GM12878 (cell line): ENCODE data around the gene CD209. TPM values are rescaled to one million over a fixed set of nuclear protein-coding genes. Genes with fewer than 3 reads are reported as not detected.

Experiments
- ATAC-seq: fragments of 200-7000 bp; cut with Tn5 transposase; 3 replicates; pipeline ENCODE4 v1.9.1; 2020; ENCODE audit warnings: mild to moderate bottlenecking, moderate library complexity
- BruUV-seq: library from RNA; stranded (reverse); fragments of 400-500 nt; replicated peaks from 2 replicates; lab custom pipeline; 2021; lab: Mats Ljungman, UMichigan
- CTCF ChIA-PET: fragments of 300-600 bp; sonication (Branson Sonifier 250); formaldehyde crosslinking; extraction: SDS; loops from one replicate; lab custom pipeline; 2021; ENCODE audit warnings: inconsistent platforms; lab: Yijun Ruan, JAX
- POLR2A ChIA-PET: fragments of 350-600 bp; formaldehyde crosslinking; extraction: SDS; loops from one replicate; lab custom pipeline; 2021; ENCODE audit warnings: inconsistent platforms; lab: Charles Lee
- RAD21 ChIA-PET: fragments of 300-600 bp; sonication (Branson Sonifier 250); formaldehyde crosslinking; loops from one replicate; lab custom pipeline; 2023; ENCODE audit warnings: antibody characterized with exemption; ENCODE audit not compliant: unreplicated experiment; lab: Charles Lee
- SMC1A ChIA-PET: fragments of 300-600 bp; sonication (Branson Sonifier 250); formaldehyde crosslinking; loops from one replicate; lab custom pipeline; 2023; ENCODE audit not compliant: unreplicated experiment, uncharacterized antibody; lab: Charles Lee
- DNase-seq: peaks from one replicate; pipeline ENCODE4 v3.0.0-alpha.2; 2011; ENCODE audit warnings: low read depth, low spot score
- FAIRE-seq: peaks from 3 replicates; lab custom pipeline; 2011; peaks lifted over from hg19 to GRCh38; lab: Jason Lieb, UNC
- H2AFZ ChIP-seq: 2 replicates; pipeline ENCODE4 v1.6.0; 2011; ENCODE audit warnings: low read depth, low read length, control low read depth; ENCODE audit not compliant: control insufficient read depth
- H3K27ac ChIP-seq: 2 replicates; pipeline ENCODE4 v1.5.1; 2011; ENCODE audit warnings: control low read depth; ENCODE audit not compliant: control insufficient read depth, insufficient read depth
- H3K27me3 ChIP-seq, 2 experiments: replicated peaks in 1 of 2; 2 replicates each; pipeline versions ENCODE4 v1.6.0 to v1.6.1; 2011; ENCODE audit warnings: low read length in 1 of 2; ENCODE audit not compliant: control insufficient read depth in 2 of 2, insufficient read depth in 2 of 2
- H3K36me3 ChIP-seq, 2 experiments: 2 replicates each; pipeline ENCODE4 v1.5.1; 2011; ENCODE audit warnings: low read length in 1 of 2; ENCODE audit not compliant: control insufficient read depth in 2 of 2, insufficient read depth in 2 of 2
- H3K4me1 ChIP-seq: 2 replicates; pipeline ENCODE4 v1.6.1; 2011; ENCODE audit warnings: mild to moderate bottlenecking, low read length, moderate library complexity, mixed read lengths; ENCODE audit not compliant: control insufficient read depth, insufficient read depth
- H3K4me2 ChIP-seq: 2 replicates; pipeline ENCODE4 v1.6.0; 2011; ENCODE audit warnings: control low read depth; ENCODE audit not compliant: control insufficient read depth, insufficient read depth
- H3K4me3 ChIP-seq: fragments of 200-600 bp; sonication (generic); 2 replicates; pipeline ENCODE4 v1.5.1; 2016
- H3K79me2 ChIP-seq: 2 replicates; pipeline ENCODE4 v1.6.0; 2011; ENCODE audit warnings: low read length; ENCODE audit not compliant: control insufficient read depth, insufficient read depth
- H3K9ac ChIP-seq: 2 replicates; pipeline ENCODE4 v1.8.0; 2011; ENCODE audit warnings: low read length, control low read depth, mixed read lengths; ENCODE audit not compliant: control insufficient read depth, insufficient read depth
- H3K9me3 ChIP-seq: replicated peaks from 3 replicates; pipeline ENCODE4 v1.5.1; 2011; ENCODE audit warnings: mild to moderate bottlenecking, low read length; ENCODE audit not compliant: control insufficient read depth, insufficient read depth
- H4K20me1 ChIP-seq: 2 replicates; pipeline ENCODE4 v1.6.0; 2011; ENCODE audit not compliant: control insufficient read depth, insufficient read depth
- EED ChIP-seq: sonication (generic); IDR thresholded peaks from 2 replicates; pipeline ENCODE4 v1.6.1; 2016; ENCODE audit warnings: antibody characterized with exemption, low read depth
- FOS ChIP-seq: IDR thresholded peaks from 3 replicates; pipeline ENCODE4 v1.6.1; 2011; ENCODE audit warnings: borderline replicate concordance; ENCODE audit not compliant: insufficient read length; ENCODE audit errors: extremely low read depth
- IKZF1 ChIP-seq: fragments of 450-650 bp; conservative IDR thresholded peaks from 2 replicates; pipeline ENCODE4 v1.6.1; 2017; ENCODE audit warnings: antibody characterized with exemption, mild to moderate bottlenecking
- NFXL1 ChIP-seq: fragments of 450-650 bp; IDR thresholded peaks from 2 replicates; pipeline ENCODE4 v1.6.1; 2017; ENCODE audit warnings: antibody characterized with exemption, mild to moderate bottlenecking, borderline replicate concordance
- TCF7 ChIP-seq: IDR thresholded peaks from 2 replicates; pipeline ENCODE4 v1.6.1; 2014; ENCODE audit warnings: antibody characterized with exemption, borderline replicate concordance
- ZNF207 ChIP-seq: fragments of 450-650 bp; IDR thresholded peaks from 2 replicates; pipeline ENCODE4 v1.6.1; 2014; ENCODE audit warnings: antibody characterized with exemption, mild to moderate bottlenecking, borderline replicate concordance
- ZNF24 ChIP-seq: fragments of 450-650 bp; IDR thresholded peaks from 2 replicates; pipeline ENCODE4 v1.6.1; 2017; ENCODE audit warnings: antibody characterized with exemption, mild to moderate bottlenecking
- WGBS: methylation state at CpG from one replicate; pipeline ENCODE4 v1.1.6; 2016; ENCODE audit warnings: low lambda C conversion rate; ENCODE audit not compliant: insufficient replicate concordance, insufficient coverage; ENCODE audit errors: missing lambda C conversion rate; 5-methylcytosine and 5-hydroxymethylcytosine counted together
- in situ Hi-C: fragments of 300-500 bp; cut with MboI; formaldehyde crosslinking; loops from 9 replicates; pipeline ENCODE4 v1.14.3; 2018; ENCODE audit warnings: mixed read lengths
- intact Hi-C: fragments of 100-400 bp; cut with micrococcal nuclease; formaldehyde crosslinking; loops from one replicate; pipeline ENCODE4 v1.14.2; 2022; ENCODE audit not compliant: unreplicated experiment
- polyA plus RNA-seq, 11 experiments: library from polyadenylated mRNA; depleted of rRNA in 4 of 11; unstranded in 6 of 11; stranded (reverse) in 5 of 11; fragments of >200 nt; fragmentation: Nextera tagmentation in 4 of 11; fragmentation: Illumina TruSeq in 1 of 11; extraction: Ambion mirVana in 4 of 11; extraction: Trizol in 1 of 11; gene quantifications; 1 replicate in 1 of 11; 2 replicates in 10 of 11; pipeline versions ENCODE4 v1.2.1 to v1.2.3, GENCODE V29; 2011 to 2016; ENCODE audit warnings: inconsistent platforms in 2 of 11, missing spikeins in 2 of 11, low read depth in 1 of 11
- total RNA-seq, 4 experiments: library from RNA; depleted of rRNA in 3 of 4; stranded (reverse); fragments of >200 nt in 3 of 4; fragmentation: Illumina TruSeq in 1 of 4; extraction: Trizol in 1 of 4; gene quantifications; 2 replicates each; pipeline versions ENCODE4 v1.2.1 to v1.2.3, GENCODE V29; 2013 to 2021
- TF ChIP-seq, protein P1 (sequence below): fragments of 150-350 bp; IDR thresholded peaks from 2 replicates; pipeline ENCODE4 v1.6.1; 2014; ENCODE audit warnings: mild to moderate bottlenecking, low read depth, low read length
- TF ChIP-seq, protein P2 (sequence below): fragments of 450-650 bp; IDR thresholded peaks from 2 replicates; pipeline ENCODE4 v1.6.1; 2018; ENCODE audit warnings: mild to moderate bottlenecking, low read depth, moderate library complexity; ENCODE audit not compliant: partially characterized antibody

Gene CD209
- total and polyA plus RNA-seq, 10 of the 15 experiments (the other 5 are each of a cell fraction or from before 2014, with no cell fraction given), result 0.04 to 0.21 (median 0.10) TPM; not detected in 3

DNA sequence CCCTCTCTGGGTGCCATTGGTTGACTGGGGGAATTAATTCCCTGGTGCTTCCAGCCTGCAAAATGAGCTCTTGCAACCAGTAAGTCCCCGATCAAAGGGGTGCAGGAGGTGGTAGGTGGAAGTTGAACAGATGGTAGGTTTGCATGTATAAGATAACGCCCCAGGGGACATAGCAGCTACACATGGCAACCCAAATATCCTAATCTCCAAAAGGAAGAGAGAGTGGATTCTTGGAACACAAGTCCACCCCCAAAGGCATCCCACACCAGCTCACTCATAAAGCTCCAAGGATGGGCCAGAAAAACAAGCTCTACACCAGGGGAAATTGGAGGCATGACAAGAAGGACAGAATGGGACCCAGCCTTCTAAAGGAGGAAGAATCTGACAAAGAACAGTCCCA lies 4.8 kb downstream of the CD209 start:
- H3K79me2 ChIP-seq, result no peaks in the 10 kb centered on the region
- H3K9me3 ChIP-seq, result no peaks in the 10 kb centered on the region
- H3K4me2 ChIP-seq, result no peak overlapping the region
- no peaks in the 10 kb centered on the region for H3K36me3 ChIP-seq
- CTCF ChIA-PET, result interaction anchor here (0.6 to 2.2 kb wide), 3 partner anchors 62 to 912 kb away, joined by 3 to 6 read pairs (median 3); partner anchors contain the start of gene TRAPPC5
- no peak for TF ChIP-seq ZNF207
- no peak for TF ChIP-seq TCF7
- 0 out of 2 replicates have a peak, but pooled peaks have one; percentile 20 for TF ChIP-seq EED
- no peak for TF ChIP-seq ZNF24
- BruUV-seq, result no TSS peak
- no peak for FAIRE-seq
- intact Hi-C loops, result loop anchor here (2.0 kb wide), 1 partner anchor 42 kb away; no protein-coding TSS in a partner anchor
- DNase-seq, result no peak
- SMC1A ChIA-PET, result interaction anchor here (0.8 to 2.0 kb wide), 3 partner anchors 33 to 76 kb away, joined by 3 to 5 read pairs (median 3); no protein-coding TSS in a partner anchor
- H3K27ac ChIP-seq, result no peak overlapping the region
- RAD21 ChIA-PET, result interaction anchor here (0.6 to 3.3 kb wide), 6 partner anchors 33 to 161 kb away, joined by 3 to 11 read pairs (median 3); partner anchors contain the start of genes FCER2 and MAP2K7
- WGBS, result 17% methylated on average over 2 of the region's 2 CpGs
- in situ Hi-C loops, result no loop called here
- H3K9ac ChIP-seq, result no peak overlapping the region
- H3K27me3 ChIP-seq, result no peaks in the 10 kb centered on the region
- H4K20me1 ChIP-seq, result no peaks in the 10 kb centered on the region
- H3K4me3 ChIP-seq, result no peak overlapping the region
- H3K4me1 ChIP-seq, result peaks cover 30% of the 10 kb centered on the region
- no peak overlapping the region for H2AFZ ChIP-seq
- POLR2A ChIA-PET, result interaction anchor here (0.7 to 2.8 kb wide), 3 partner anchors 40 to 43 kb away, joined by 3 to 11 read pairs (median 5); no protein-coding TSS in a partner anchor
- no peak for ATAC-seq

DNA sequence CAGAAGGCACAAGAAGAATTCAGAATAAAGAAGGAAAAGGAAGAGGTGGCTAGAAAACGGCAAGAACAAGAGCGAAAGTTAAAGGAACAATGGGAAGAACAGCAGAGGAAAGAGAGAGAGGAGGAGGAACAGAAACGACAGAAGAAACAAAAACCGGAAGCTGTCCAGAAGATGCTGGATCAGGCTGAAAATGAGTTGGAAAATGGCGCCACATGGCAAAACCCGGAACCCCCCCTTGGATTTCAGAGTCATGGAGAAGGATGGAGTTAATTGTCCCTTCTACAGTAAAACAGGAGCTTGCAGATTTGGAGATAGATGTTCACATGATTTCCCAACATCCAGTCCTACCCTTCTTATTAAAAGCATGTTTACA lies 6.7 kb downstream of the CD209 start:
- ChIA-PET RAD21 (no interaction called here), POLR2A (no interaction called here), SMC1A (no interaction called here), CTCF (no interaction called here)
- DNase-seq, result no peak
- H3K27ac ChIP-seq, result no peak overlapping the region
- no peaks in the 10 kb centered on the region for H3K9me3 ChIP-seq
- FAIRE-seq, result no peak
- peaks cover 30% of the 10 kb centered on the region for H3K4me1 ChIP-seq
- no peaks in the 10 kb centered on the region for H3K36me3 ChIP-seq
- 84% methylated on average over 6 of the region's 6 CpGs for WGBS
- ATAC-seq, result no peak
- no peak overlapping the region for H3K9ac ChIP-seq
- no peaks in the 10 kb centered on the region for H3K27me3 ChIP-seq
- H3K79me2 ChIP-seq, result no peaks in the 10 kb centered on the region
- no peak overlapping the region for H2AFZ ChIP-seq
- no peak overlapping the region for H3K4me2 ChIP-seq
- no peak overlapping the region for H3K4me3 ChIP-seq
- no peaks in the 10 kb centered on the region for H4K20me1 ChIP-seq
- intact Hi-C loops, result no loop called here
- in situ Hi-C loops, result no loop called here
- no TSS peak for BruUV-seq
- TF ChIP-seq IKZF1 (no peak), NFXL1 (no peak), FOS (no peak)
- TF ChIP-seq, protein P1, sequence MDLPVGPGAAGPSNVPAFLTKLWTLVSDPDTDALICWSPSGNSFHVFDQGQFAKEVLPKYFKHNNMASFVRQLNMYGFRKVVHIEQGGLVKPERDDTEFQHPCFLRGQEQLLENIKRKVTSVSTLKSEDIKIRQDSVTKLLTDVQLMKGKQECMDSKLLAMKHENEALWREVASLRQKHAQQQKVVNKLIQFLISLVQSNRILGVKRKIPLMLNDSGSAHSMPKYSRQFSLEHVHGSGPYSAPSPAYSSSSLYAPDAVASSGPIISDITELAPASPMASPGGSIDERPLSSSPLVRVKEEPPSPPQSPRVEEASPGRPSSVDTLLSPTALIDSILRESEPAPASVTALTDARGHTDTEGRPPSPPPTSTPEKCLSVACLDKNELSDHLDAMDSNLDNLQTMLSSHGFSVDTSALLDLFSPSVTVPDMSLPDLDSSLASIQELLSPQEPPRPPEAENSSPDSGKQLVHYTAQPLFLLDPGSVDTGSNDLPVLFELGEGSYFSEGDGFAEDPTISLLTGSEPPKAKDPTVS, result no peak
- TF ChIP-seq, protein P2, sequence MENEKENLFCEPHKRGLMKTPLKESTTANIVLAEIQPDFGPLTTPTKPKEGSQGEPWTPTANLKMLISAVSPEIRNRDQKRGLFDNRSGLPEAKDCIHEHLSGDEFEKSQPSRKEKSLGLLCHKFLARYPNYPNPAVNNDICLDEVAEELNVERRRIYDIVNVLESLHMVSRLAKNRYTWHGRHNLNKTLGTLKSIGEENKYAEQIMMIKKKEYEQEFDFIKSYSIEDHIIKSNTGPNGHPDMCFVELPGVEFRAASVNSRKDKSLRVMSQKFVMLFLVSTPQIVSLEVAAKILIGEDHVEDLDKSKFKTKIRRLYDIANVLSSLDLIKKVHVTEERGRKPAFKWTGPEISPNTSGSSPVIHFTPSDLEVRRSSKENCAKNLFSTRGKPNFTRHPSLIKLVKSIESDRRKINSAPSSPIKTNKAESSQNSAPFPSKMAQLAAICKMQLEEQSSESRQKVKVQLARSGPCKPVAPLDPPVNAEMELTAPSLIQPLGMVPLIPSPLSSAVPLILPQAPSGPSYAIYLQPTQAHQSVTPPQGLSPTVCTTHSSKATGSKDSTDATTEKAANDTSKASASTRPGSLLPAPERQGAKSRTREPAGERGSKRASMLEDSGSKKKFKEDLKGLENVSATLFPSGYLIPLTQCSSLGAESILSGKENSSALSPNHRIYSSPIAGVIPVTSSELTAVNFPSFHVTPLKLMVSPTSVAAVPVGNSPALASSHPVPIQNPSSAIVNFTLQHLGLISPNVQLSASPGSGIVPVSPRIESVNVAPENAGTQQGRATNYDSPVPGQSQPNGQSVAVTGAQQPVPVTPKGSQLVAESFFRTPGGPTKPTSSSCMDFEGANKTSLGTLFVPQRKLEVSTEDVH, result no peak
